NCI-H2081 (cell line): Measurements from ENCODE around the gene PTGER3.

Experiments used
- DNase-seq, 2 experiments: peaks; one replicate each; lab custom pipeline; 2025; lab: John Stamatoyannopoulos, UW

The PTGER3 gene

DNA sequence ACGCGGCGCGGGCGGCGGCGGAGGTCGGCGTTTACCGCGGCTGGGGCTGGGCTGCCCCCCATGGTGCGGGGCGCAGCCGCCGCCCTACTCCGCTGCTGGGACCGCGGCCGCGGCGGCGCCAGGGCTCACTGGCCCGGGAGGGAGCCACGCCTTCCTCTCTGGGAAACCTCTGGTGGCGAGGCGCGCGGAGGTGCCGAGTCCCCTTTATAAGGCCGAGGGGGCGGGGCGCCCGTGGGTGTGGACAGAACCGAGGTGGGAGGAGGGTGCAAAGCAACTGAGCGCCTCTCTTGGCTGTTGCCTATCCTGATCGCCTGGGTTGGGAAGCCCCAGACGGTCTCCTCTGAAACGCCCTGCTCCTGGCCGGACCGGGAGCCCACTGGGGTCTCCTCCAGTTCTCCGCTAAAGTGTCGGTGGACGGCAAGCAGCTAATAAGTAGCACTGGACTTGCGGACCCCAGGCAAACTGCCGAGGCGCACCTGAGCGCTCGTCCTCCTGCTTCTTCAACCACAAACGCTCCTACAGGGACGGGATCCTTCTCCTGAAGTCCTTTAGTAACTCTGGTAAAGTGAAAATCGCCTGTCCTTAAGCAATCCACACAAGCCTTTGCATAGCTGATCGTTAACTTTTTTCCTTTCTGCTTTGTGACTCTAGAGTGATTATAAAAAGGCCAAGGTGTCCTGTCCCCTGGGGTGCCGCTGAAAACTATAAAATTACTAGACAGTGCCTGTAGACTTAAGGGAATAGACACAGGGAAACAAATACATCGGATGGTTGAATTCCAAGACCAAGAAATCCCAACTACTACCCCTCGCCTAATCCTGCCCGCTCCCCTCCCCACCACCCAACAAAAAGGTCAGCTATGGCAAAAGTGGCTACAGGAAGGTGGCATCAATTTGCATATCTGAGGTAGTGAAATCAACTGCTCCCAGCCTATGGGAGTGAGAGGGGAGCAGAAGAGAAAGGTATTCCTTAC lies at the start of gene PTGER3:
TSS of gene PTGER3 (minus strand) at position 182 of the 973 bp plus-strand sequence. CDS start 239 bp downstream, outside the sequence.
- DNase-seq: peak; percentile 38 to 55

DNA sequence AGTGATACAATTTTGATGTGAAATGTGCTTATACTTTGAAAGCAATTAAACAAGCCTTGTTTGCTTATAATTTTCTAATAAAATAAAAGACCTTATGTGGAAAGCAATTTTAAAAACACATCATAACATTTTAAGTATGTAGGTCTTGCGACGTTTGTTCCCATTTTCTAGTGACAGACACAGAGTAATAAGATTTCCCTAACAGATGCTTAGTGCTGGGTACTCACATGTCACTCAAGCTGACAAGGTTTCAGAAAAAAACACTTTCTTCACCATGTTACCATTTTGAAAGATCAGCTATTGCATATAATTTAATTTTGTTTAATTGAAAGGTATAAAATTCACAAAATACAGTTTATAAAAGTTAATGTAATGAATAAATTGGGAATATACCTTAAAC lies 47.3 kb upstream of the PTGER3 start:
- DNase-seq: no peak

- DNase-seq: peak; percentile 5 to 19
These were observed 46.3 kb upstream of the PTGER3 start for GRCh38 chr1:71093938-71094337.

DNA sequence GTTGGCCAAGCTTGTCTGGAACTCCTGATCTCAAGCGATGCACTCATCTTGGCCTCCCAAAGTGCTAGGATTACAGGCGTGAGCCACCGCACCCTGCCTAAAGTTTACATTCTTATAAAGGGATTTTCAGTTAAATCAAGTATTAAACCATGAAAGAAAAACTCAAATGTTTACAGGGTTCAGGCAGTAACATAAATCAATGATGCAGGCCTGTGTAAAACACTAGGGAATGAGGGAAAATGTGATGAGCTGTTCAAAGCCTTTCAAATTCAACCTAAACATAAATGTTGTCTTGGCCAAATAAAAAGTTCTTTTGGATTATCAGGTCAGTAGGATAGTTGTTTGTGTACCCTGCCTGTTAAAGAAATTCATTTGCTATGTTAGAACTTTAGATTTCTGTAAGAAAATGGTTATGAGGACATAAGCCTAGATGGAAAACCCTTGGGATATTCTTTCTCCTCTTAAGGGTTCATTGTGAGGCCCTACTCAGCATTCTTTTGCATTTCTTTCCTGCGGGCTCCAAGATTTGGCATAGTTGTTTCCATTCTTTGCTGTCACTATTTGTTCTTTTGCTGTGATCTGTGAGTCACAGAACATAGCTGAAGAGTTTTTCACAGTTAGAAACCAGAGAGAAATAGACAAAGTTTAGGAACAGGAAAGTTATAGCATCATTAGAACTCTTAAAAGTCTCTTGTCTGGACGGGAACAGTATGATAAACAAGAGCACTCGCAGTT lies 42.1 kb upstream of the PTGER3 start:
- DNase-seq: no peak

DNA sequence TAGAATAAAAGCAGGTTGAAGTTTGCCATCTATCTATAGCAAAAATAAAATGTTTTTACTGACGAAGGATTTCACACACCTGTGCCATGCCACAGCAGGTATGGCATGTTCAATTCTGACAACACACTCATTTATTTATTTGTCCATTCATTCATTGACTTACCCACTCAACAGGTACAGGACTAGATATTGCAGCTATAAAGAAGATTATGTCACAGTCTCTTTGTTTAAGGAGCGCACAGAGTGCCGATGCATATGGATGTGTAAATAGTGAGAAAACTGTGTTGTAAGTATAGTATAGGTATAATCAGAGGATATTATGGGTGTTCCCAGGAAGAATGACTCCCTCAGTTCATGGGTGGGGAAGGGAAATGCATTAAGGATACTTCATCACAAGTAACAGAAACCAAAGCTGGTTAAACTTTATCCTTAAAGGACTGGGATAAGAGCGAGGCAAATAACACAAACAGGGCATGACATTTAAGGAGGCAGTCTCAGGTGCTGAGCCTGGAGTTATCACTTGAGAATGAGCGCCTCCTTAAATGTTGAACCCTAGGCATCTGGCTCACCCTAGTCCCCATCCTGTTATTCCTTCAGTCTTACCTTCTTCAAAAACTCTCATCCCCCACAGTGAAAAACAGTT lies 41.1 kb upstream of the PTGER3 start:
- DNase-seq: no peak

GRCh38 chr1:71087713-71088112 lies 40.1 kb upstream of the PTGER3 start:
- DNase-seq: no peak

GRCh38 chr1:71087060-71087459 lies 39.4 kb upstream of the PTGER3 start:
- DNase-seq: no peak

DNA sequence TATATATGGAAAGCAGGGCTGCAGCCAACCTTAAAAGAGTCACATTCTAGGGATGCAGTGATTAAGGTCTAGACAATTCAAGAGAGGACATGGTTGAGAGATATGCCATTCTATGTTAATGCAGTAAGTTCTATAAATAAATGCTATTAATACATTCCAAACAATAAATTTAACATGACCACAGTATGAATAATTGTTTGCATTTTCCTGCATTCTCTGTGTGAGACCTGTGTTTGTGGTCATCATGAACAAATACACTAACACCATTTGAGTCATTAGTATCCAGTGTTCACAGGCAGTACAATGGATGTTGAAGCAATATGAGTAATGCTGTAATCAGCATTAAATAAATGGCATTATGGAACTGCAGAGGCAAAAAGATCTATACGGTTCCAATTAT lies 38.7 kb upstream of the PTGER3 start:
- no peak for DNase-seq

GRCh38 chr1:71083271-71083670 lies 35.7 kb upstream of the PTGER3 start:
- no peak for DNase-seq

GRCh38 chr1:71081697-71082080 lies 34.1 kb upstream of the PTGER3 start:
- DNase-seq: no peak

DNA sequence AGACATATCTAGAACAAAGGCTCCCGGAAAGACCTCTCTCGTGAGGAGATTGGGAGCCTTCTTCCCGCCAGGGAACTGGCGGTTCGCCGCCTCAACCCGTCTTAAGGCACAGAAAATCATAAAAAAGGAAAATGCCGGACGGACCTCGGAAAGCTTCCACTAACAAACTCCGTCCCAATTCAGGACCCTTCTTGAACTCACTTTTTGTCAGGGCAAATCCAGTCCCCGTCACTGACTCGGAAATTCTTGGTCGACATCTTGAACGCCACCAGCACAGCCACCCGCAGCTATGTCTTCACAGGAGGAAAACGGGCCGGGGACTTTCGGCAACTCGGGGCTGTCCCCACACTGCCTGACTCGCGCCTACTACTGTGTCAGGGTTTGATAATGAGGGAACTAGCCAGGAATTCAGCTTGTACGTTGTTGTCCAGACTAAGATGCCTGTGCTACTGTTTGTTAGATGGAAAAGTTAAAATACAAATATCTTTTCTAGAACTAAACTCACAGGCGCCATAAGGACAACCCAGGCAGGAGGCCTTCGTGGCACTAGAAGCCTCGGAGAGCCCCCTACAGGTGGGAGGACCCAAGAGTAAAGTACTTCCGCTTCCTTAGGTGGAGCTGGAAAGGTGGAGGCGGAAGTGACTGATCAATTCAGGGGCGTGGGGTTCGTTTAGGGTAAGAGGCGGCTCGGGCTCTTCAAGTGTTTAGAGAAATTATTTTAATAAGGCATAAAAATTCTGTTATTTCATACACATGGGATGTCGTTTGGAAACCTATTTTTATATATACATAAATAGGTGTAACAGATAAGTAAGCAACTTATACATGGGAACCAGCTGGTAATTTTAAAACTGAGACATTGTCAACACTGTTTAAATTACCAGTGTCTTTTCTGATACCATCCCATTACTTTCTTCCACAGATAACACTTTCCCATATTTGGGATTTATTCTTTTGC lies 33.4 kb upstream of the PTGER3 start, which contains the start of gene ZRANB2:
TSS of gene ZRANB2 (minus strand) at position 297 of the 958 bp plus-strand sequence. CDS start at position 257, 40 bp downstream.
- DNase-seq: peak; percentile 96 to 97

- peak; percentile 1 to 41 for DNase-seq
These were observed 32.7 kb upstream of the PTGER3 start for GRCh38 chr1:71080230-71080738.

- DNase-seq: no peak
These were observed 27.1 kb upstream of the PTGER3 start for GRCh38 chr1:71074681-71075080.

- no peak for DNase-seq
These were observed 24.7 kb upstream of the PTGER3 start for GRCh38 chr1:71072273-71072672.

- DNase-seq: no peak
These were observed 24.1 kb upstream of the PTGER3 start for GRCh38 chr1:71071720-71072119.

- DNase-seq: no peak
These were observed 21.0 kb upstream of the PTGER3 start for GRCh38 chr1:71068325-71069240.

GRCh38 chr1:71054791-71055190 lies 7.2 kb upstream of the PTGER3 start:
- no peak for DNase-seq

GRCh38 chr1:71054281-71054731 lies 6.7 kb upstream of the PTGER3 start:
- no peak for DNase-seq

DNA sequence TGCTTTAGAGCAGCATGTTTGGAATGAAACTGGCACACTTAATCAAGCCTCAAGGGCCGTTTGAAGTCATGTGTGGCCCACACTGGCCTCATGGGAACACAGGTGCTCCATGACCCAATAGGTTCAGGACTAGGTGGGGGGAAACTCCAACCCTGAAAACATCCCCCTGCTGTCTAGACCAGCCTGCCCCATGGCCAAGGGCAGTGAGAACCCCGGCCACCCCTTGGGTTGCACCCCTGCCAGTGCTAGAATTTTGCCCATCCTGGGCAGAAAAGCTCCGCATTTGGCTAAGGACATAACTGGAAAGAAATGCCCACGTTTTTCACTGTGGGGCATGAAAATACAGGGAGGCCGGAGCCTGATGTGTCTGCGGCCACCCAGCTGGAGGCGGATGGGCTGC lies 6.1 kb upstream of the PTGER3 start:
- no peak for DNase-seq

DNA sequence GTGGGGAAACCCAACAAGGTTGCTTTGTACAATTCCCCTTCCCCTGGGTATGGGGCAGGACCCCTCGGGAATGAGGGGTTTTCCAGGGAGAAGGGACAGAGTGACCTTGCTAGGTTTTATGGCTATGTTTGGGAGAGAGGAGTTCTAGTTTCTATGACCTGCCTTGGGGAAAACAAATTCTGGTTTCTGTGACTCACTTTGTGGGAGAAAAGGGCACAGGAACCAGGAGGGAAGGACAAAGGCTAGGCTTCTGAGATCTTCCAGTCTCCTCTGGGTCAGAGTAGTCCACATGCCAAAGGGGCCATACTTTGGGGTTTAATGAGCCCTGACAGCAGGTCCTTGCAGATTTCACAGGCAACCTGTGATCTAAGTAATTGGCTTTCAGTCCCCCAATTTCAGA lies 5.5 kb upstream of the PTGER3 start:
- no peak for DNase-seq
